ENCODE measurements around the gene LRMDA.

GRCh38 chr10:75922435-75922834, 491.0 kb downstream of the LRMDA start:
- no peak for TF ChIP-seq POLR2A (IDR thresholded peaks at IDR 0.05)
- TF ChIP-seq, protein P1, sequence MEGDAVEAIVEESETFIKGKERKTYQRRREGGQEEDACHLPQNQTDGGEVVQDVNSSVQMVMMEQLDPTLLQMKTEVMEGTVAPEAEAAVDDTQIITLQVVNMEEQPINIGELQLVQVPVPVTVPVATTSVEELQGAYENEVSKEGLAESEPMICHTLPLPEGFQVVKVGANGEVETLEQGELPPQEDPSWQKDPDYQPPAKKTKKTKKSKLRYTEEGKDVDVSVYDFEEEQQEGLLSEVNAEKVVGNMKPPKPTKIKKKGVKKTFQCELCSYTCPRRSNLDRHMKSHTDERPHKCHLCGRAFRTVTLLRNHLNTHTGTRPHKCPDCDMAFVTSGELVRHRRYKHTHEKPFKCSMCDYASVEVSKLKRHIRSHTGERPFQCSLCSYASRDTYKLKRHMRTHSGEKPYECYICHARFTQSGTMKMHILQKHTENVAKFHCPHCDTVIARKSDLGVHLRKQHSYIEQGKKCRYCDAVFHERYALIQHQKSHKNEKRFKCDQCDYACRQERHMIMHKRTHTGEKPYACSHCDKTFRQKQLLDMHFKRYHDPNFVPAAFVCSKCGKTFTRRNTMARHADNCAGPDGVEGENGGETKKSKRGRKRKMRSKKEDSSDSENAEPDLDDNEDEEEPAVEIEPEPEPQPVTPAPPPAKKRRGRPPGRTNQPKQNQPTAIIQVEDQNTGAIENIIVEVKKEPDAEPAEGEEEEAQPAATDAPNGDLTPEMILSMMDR (IDR thresholded peaks at IDR 0.05), result peak in 4 of 7 experiments; percentile 34 to 49 (median 44)

Measured in body of pancreas (tissue), 4 donors.